Stimulated activated CD4-positive, alpha-beta T cell treated with anti-CD3 and anti-CD28 coated beads, Interleukin-2, amount 100 ng/mL, for 4 hours (primary cell): ENCODE results near the gene SPDYA.
A peak's percentile ranks its signal among the peaks of the same experiment; 100 is the strongest.
"Not testable (repeated sequence)": the region's sequence is repeated elsewhere in the genome, so short reads cannot be mapped to it uniquely, and the experiment has no call there.

Source experiments
- DNase-seq: peaks from one replicate; pipeline ENCODE4 v3.0.0-alpha.2; 2020; ENCODE audit warnings: low read depth

The SPDYA gene

GRCh38 chr2:28810384-28811285 lies at the start of gene SPDYA:
Gene SPDYA (plus strand): TSS chr2:28810834. CDS start chr2:28816015, 5,181 bp downstream.
- peak; percentile 74 for DNase-seq

GRCh38 chr2:28761420-28761819 lies 49.2 kb upstream of the SPDYA start:
- no peak for DNase-seq

- no peak for DNase-seq
Observed at GRCh38 chr2:28764909-28765711, 45.5 kb upstream of the SPDYA start.

- DNase-seq, result no peak
Observed at GRCh38 chr2:28766070-28766469, 44.6 kb upstream of the SPDYA start.

- DNase-seq, result no peak
Observed at GRCh38 chr2:28767337-28767736, 43.3 kb upstream of the SPDYA start.

GRCh38 chr2:28768422-28768821 lies 42.2 kb upstream of the SPDYA start:
- no peak for DNase-seq

- DNase-seq, result no peak
Observed at GRCh38 chr2:28768952-28769351, 41.7 kb upstream of the SPDYA start.

GRCh38 chr2:28772351-28772750 lies 38.3 kb upstream of the SPDYA start:
- DNase-seq, result no peak

GRCh38 chr2:28776471-28776870 lies 34.2 kb upstream of the SPDYA start:
- no peak for DNase-seq

- no peak for DNase-seq
Observed at GRCh38 chr2:28778392-28778791, 32.2 kb upstream of the SPDYA start.

GRCh38 chr2:28779001-28779400 lies 31.6 kb upstream of the SPDYA start:
- DNase-seq, result no peak

- DNase-seq, result no peak
Observed at GRCh38 chr2:28780496-28780895, 30.1 kb upstream of the SPDYA start.

GRCh38 chr2:28782423-28782822 lies 28.2 kb upstream of the SPDYA start:
- no peak for DNase-seq

GRCh38 chr2:28784570-28784969 lies 26.1 kb upstream of the SPDYA start:
- DNase-seq, result not testable (repeated sequence)

- DNase-seq, result no peak
Observed at GRCh38 chr2:28796620-28797019, 14.0 kb upstream of the SPDYA start.

GRCh38 chr2:28801726-28802125 lies 8.9 kb upstream of the SPDYA start:
- no peak for DNase-seq

- no peak for DNase-seq
Observed at GRCh38 chr2:28802975-28803429, 7.6 kb upstream of the SPDYA start.

GRCh38 chr2:28809927-28810326 lies 707 bp upstream of the SPDYA start:
- DNase-seq, result no peak

GRCh38 chr2:28818053-28818452 lies 7.4 kb downstream of the SPDYA start:
- DNase-seq, result no peak

- peak; percentile 53 for DNase-seq
Observed at GRCh38 chr2:28821295-28821958, 10.8 kb downstream of the SPDYA start.

- no peak for DNase-seq
Observed at GRCh38 chr2:28822036-28822435, 11.4 kb downstream of the SPDYA start.

- no peak for DNase-seq
Observed at GRCh38 chr2:28824207-28824606, 13.6 kb downstream of the SPDYA start.
